Neural progenitor cell (in vitro differentiated cells): ENCODE data around the gene HOGA1. TPM values are rescaled to one million over a fixed set of nuclear protein-coding genes. Genes with fewer than 3 reads are reported as not detected.
A peak's percentile ranks its signal among the peaks of the same experiment; 100 is the strongest.
"Not testable (repeated sequence)": the region's sequence is repeated elsewhere in the genome, so short reads cannot be mapped to it uniquely, and the experiment has no call there.

ENCODE experiments used
- DNase-seq: peaks from one replicate; pipeline ENCODE4 v3.0.0-alpha.2; 2016; ENCODE audit warnings: low spot score
- H2AFZ ChIP-seq: fragments of 200-600 bp; sonication (generic); replicated peaks from 2 replicates; pipeline ENCODE4 v1.6.1; 2016; ENCODE audit warnings: antibody characterized with exemption
- H3F3A ChIP-seq: fragments of 200-600 bp; sonication (generic); 2 replicates; pipeline ENCODE4 v1.6.1; 2016; ENCODE audit warnings: antibody characterized with exemption, low read depth
- H3K27ac ChIP-seq: fragments of 200-600 bp; sonication (generic); 2 replicates; pipeline ENCODE4 v1.5.1; 2016; ENCODE audit warnings: mild to moderate bottlenecking
- H3K27me3 ChIP-seq: fragments of 200-600 bp; sonication (generic); 2 replicates; pipeline ENCODE4 v1.6.1; 2016; ENCODE audit warnings: mild to moderate bottlenecking, moderate library complexity
- H3K36me3 ChIP-seq: fragments of 200-600 bp; sonication (generic); 2 replicates; pipeline ENCODE4 v1.5.1; 2016
- H3K4me1 ChIP-seq: fragments of 200-600 bp; sonication (generic); 2 replicates; pipeline ENCODE4 v1.6.1; 2016; ENCODE audit warnings: mixed run types
- H3K4me2 ChIP-seq: fragments of 200-600 bp; sonication (generic); 2 replicates; pipeline ENCODE4 v1.6.1; 2016
- H3K4me3 ChIP-seq: fragments of 200-600 bp; sonication (generic); 2 replicates; pipeline ENCODE4 v1.5.1; 2016
- H3K79me2 ChIP-seq: fragments of 200-600 bp; sonication (generic); 2 replicates; pipeline ENCODE4 v1.6.1; 2016; ENCODE audit warnings: low read depth
- H3K9ac ChIP-seq: fragments of 200-600 bp; sonication (generic); 2 replicates; pipeline ENCODE4 v1.6.1; 2016
- H3K9me3 ChIP-seq: fragments of 200-600 bp; sonication (generic); 2 replicates; pipeline ENCODE4 v1.5.1; 2016; ENCODE audit warnings: low read depth
- H4K20me1 ChIP-seq: fragments of 200-600 bp; sonication (generic); 2 replicates; pipeline ENCODE4 v1.6.1; 2016; ENCODE audit warnings: low read depth
- H3K27ac Mint-ChIP-seq: 3 replicates; pipeline ENCODE4 v1.8.0; 2021; ENCODE audit warnings: mixed read lengths
- H3K27me3 Mint-ChIP-seq: 2 replicates; pipeline ENCODE4 v1.8.0; 2022; ENCODE audit warnings: low read depth, mild to moderate bottlenecking, inconsistent platforms, moderate library complexity, mixed read lengths; ENCODE audit not compliant: insufficient read depth
- H3K36me3 Mint-ChIP-seq: 3 replicates; pipeline ENCODE4 v1.8.0; 2021; ENCODE audit warnings: mixed read lengths
- H3K4me1 Mint-ChIP-seq: 3 replicates; pipeline ENCODE4 v1.8.0; 2021; ENCODE audit warnings: mixed read lengths
- H3K4me3 Mint-ChIP-seq: 3 replicates; pipeline ENCODE4 v1.8.0; 2021; ENCODE audit warnings: mild to moderate bottlenecking, moderate library complexity, mixed read lengths
- H3K9me3 Mint-ChIP-seq: 3 replicates; pipeline ENCODE4 v1.8.0; 2020; ENCODE audit warnings: mixed read lengths
- EZH2 ChIP-seq: fragments of 200-600 bp; sonication (generic); IDR thresholded peaks from 2 replicates; pipeline ENCODE4 v1.6.1; 2017; ENCODE audit warnings: antibody characterized with exemption, mild to moderate bottlenecking, moderate library complexity
- EZH2phosphoT487 ChIP-seq: fragments of 200-600 bp; sonication (generic); IDR thresholded peaks from 2 replicates; pipeline ENCODE4 v1.6.1; 2017; ENCODE audit warnings: antibody characterized with exemption
- total RNA-seq: library from RNA; depleted of rRNA; stranded (reverse); fragments of >200 nt; gene quantifications from 2 replicates; pipeline ENCODE4 v1.2.3, GENCODE V29; 2015; ENCODE audit warnings: low replicate concordance
- TF ChIP-seq, protein P1 (sequence below): fragments of 200-600 bp; sonication (generic); IDR thresholded peaks from 2 replicates; pipeline ENCODE4 v1.5.1; 2017; ENCODE audit warnings: antibody characterized with exemption, mild to moderate bottlenecking

HOGA1 gene
- total RNA-seq, 1 donor from 2014 or later, result 0.17 TPM

DNA sequence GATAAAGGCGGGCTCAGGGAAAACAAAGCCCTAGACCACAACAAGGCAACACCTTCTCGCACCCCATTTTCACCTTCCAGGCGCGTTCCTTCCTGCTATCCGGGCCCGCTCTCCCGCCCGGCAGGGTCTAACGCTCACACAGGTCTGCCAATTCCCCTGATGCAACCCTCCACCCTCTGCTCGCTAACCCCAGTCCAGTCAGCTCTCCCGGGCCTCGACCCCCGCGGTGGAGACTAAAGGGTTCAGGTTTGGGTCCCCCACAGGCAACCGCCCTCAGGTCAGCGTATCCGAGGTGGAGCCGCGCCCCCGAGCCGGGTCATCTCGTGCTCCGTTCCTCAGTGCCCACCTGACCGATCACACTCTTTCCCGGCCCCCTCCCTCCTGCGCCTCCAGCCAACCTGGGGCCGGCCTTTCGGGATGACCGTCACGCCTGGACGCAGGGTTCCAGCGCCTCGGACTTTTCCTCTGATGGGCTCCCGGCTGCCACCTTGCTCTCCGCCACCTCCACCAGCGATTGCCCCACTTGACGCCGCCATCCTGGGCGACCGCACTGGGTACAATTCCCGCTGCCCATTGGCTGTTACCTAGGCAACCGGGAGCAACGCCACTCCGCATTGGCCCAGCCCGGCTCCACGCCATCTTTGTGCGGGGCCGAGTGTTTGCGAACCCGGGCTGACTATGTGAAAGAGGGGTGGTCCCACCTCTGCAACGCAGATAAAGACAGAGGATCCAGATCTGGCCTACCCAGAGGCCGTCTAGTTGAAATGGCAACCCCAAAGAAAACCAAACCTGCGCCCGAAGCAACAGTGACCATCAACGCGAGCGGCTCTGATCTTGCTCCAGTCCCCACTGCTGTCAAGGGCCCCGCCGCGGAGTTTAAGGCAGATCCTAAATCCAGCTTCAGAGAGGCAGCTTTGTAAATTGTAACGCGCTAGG lies 49.0 kb downstream of the HOGA1 start, which contains the start of gene MORN4:
Gene MORN4, minus strand, starts transcription at position 552 of the 936 bp plus-strand sequence. CDS start 13,847 bp downstream, outside the sequence.
- Histone ChIP-seq H3K9ac (peak within 1 kb of the TSS; percentile 43), H3K4me2 (peak within 1 kb of the TSS; percentile 83), H3K4me3 (peak within 1 kb of the TSS; percentile 69), H3K27me3 (no peaks in the 10 kb centered on the region), H2AFZ (peak within 1 kb of the TSS; percentile 92), H3K27ac (peak within 1 kb of the TSS; percentile 49), H3K79me2 (peaks cover 28% of the 10 kb centered on the region), H3K36me3 (no peaks in the 10 kb centered on the region), H3K4me1 (peaks cover 8% of the 10 kb centered on the region), H3K9me3 (no peaks in the 10 kb centered on the region), H4K20me1 (no peaks in the 10 kb centered on the region), H3F3A (peaks cover 11% of the 10 kb centered on the region)
- Mint-ChIP-seq H3K9me3 (no peaks in the 10 kb centered on the region), H3K4me1 (peaks cover 13% of the 10 kb centered on the region), H3K4me3 (peak within 1 kb of the TSS; percentile 100), H3K27me3 (peaks cover 6% of the 10 kb centered on the region), H3K36me3 (peaks cover 9% of the 10 kb centered on the region), H3K27ac (peak within 1 kb of the TSS; percentile 99)
- TF ChIP-seq, protein P1, sequence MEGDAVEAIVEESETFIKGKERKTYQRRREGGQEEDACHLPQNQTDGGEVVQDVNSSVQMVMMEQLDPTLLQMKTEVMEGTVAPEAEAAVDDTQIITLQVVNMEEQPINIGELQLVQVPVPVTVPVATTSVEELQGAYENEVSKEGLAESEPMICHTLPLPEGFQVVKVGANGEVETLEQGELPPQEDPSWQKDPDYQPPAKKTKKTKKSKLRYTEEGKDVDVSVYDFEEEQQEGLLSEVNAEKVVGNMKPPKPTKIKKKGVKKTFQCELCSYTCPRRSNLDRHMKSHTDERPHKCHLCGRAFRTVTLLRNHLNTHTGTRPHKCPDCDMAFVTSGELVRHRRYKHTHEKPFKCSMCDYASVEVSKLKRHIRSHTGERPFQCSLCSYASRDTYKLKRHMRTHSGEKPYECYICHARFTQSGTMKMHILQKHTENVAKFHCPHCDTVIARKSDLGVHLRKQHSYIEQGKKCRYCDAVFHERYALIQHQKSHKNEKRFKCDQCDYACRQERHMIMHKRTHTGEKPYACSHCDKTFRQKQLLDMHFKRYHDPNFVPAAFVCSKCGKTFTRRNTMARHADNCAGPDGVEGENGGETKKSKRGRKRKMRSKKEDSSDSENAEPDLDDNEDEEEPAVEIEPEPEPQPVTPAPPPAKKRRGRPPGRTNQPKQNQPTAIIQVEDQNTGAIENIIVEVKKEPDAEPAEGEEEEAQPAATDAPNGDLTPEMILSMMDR, result no peak
- no peak for TF ChIP-seq EZH2phosphoT487
- peak; percentile 96 for DNase-seq

DNA sequence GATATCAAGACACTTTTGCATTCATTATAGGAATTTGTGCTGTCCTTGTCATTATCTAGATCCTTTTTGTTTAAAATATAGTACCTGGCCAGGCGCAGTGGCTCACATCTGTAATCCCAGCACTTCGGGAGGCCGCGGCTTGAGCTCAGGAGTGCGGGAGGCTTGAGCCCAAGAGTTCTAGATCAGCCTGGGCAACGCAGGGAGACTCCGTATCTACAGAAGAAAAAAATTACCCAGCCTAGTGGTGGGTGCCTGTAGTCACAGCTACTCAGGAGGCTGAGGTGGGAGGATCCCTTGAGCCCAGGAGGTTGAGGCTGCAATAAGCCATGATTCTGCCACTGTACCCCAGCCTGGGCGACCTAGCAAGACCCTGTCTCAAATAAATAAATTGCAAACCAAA lies 49.7 kb downstream of the HOGA1 start:
- H3K27ac ChIP-seq, result peak overlapping the region; percentile 14
- H2AFZ ChIP-seq, result peak overlapping the region; percentile 92
- H3K27me3 ChIP-seq, result no peaks in the 10 kb centered on the region
- Mint-ChIP-seq H3K36me3 (peaks cover 8% of the 10 kb centered on the region), H3K27me3 (peaks cover 6% of the 10 kb centered on the region), H3K4me3 (peak overlapping the region; percentile 100), H3K9me3 (no peaks in the 10 kb centered on the region), H3K27ac (peak overlapping the region; percentile 99), H3K4me1 (peaks cover 13% of the 10 kb centered on the region)
- peaks cover 18% of the 10 kb centered on the region for H3F3A ChIP-seq
- TF ChIP-seq, protein P1, result peak; percentile 21
- no peak for TF ChIP-seq EZH2phosphoT487
- no peaks in the 10 kb centered on the region for H3K36me3 ChIP-seq
- no peaks in the 10 kb centered on the region for H3K9me3 ChIP-seq
- no peaks in the 10 kb centered on the region for H4K20me1 ChIP-seq
- peak overlapping the region; percentile 69 for H3K4me3 ChIP-seq
- peak; percentile 16 for DNase-seq
- H3K4me1 ChIP-seq, result peaks cover 8% of the 10 kb centered on the region
- H3K4me2 ChIP-seq, result peak overlapping the region; percentile 83
- peaks cover 28% of the 10 kb centered on the region for H3K79me2 ChIP-seq
- no peak overlapping the region for H3K9ac ChIP-seq

DNA sequence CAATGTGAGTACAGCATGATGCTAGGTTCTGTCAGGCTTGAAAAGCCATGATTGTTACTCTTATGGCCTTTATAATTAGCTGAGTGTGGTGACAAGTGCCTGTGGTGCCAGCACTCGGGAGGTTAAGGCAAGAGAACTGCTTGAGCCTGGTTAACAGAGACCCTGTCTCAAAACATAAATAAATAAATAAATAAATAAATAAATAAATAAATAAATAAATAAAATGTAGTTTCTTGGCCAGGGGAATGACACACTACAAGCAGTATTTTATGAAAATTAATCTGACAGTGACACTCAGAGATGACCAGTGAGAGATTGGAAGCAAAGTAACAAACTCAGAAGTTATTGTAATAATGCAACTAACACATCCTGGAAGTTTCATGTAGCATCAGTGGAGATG lies 51.4 kb downstream of the HOGA1 start:
- Histone ChIP-seq H3K27me3 (no peaks in the 10 kb centered on the region), H3K36me3 (no peaks in the 10 kb centered on the region), H3K9ac (no peak overlapping the region), H4K20me1 (no peaks in the 10 kb centered on the region), H3K9me3 (no peaks in the 10 kb centered on the region), H3K4me1 (peaks cover 8% of the 10 kb centered on the region), H2AFZ (no peak overlapping the region), H3K4me3 (no peak overlapping the region), H3K4me2 (no peak overlapping the region), H3F3A (peaks cover 22% of the 10 kb centered on the region), H3K27ac (no peak overlapping the region), H3K79me2 (peaks cover 23% of the 10 kb centered on the region)
- Mint-ChIP-seq H3K27me3 (peaks cover 2% of the 10 kb centered on the region), H3K27ac (no peak overlapping the region), H3K9me3 (no peaks in the 10 kb centered on the region), H3K4me1 (peaks cover 17% of the 10 kb centered on the region), H3K4me3 (no peak overlapping the region), H3K36me3 (peaks cover 2% of the 10 kb centered on the region)
- DNase-seq, result no peak
- TF ChIP-seq EZH2phosphoT487 (no peak), EZH2 (no peak)
- TF ChIP-seq, protein P1, result no peak

- not testable (repeated sequence) for H3K36me3 Mint-ChIP-seq, H3K27ac ChIP-seq, H3K4me3 ChIP-seq, H3K4me2 ChIP-seq, H3K4me3 Mint-ChIP-seq, H3K27ac Mint-ChIP-seq, H3K9me3 Mint-ChIP-seq, H3K27me3 ChIP-seq, DNase-seq, H3K9ac ChIP-seq, H3K36me3 ChIP-seq, H2AFZ ChIP-seq, H3K27me3 Mint-ChIP-seq, H3K9me3 ChIP-seq
- H3K4me1 Mint-ChIP-seq, result peaks cover 20% of the 10 kb centered on the region
- H3K4me1 ChIP-seq, result peaks cover 11% of the 10 kb centered on the region
- H4K20me1 ChIP-seq, result peaks cover 27% of the 10 kb centered on the region
- H3K79me2 ChIP-seq, result peaks cover 33% of the 10 kb centered on the region
- peaks cover 16% of the 10 kb centered on the region for H3F3A ChIP-seq
These were observed 54.9 kb downstream of the HOGA1 start for GRCh38 chr10:97639090-97639489.
